Left ventricle myocardium inferior (tissue), 1 donor: ENCODE results near the gene DLG2. TPM values are rescaled to one million over a fixed set of nuclear protein-coding genes. Genes with fewer than 3 reads are reported as not detected.

ENCODE experiments used
- DNase-seq: peaks from one replicate; pipeline ENCODE4 v3.0.0-alpha.2; 2020
- H3K27ac ChIP-seq: fragments of 200-600 bp; replicated peaks from 2 replicates; pipeline ENCODE4 v1.8.0; 2021
- H3K27me3 ChIP-seq: fragments of 200-600 bp; 2 replicates; pipeline ENCODE4 v1.8.0; 2021; ENCODE audit warnings: low read depth
- H3K36me3 ChIP-seq: fragments of 200-600 bp; 2 replicates; pipeline ENCODE4 v1.8.0; 2021
- H3K4me1 ChIP-seq: fragments of 200-600 bp; 2 replicates; pipeline ENCODE4 v1.8.0; 2021
- H3K4me3 ChIP-seq: fragments of 200-600 bp; 2 replicates; pipeline ENCODE4 v1.8.0; 2021; ENCODE audit warnings: mild to moderate bottlenecking, moderate library complexity
- H3K9me3 ChIP-seq: fragments of 200-600 bp; replicated peaks from 2 replicates; pipeline ENCODE4 v1.8.0; 2021
- intact Hi-C: fragments of 100-400 bp; cut with micrococcal nuclease; formaldehyde crosslinking; loops from one replicate; pipeline ENCODE4 v1.11.0; 2022
- total RNA-seq: library from RNA; stranded (reverse); fragmentation: NEBNext Ultra II Directional; extraction: Animal tissue kit (Norgen Biotek cat#: 25700); gene quantifications from one replicate; pipeline ENCODE4 v1.2.1, GENCODE V29; 2021
- TF ChIP-seq, protein P1 (sequence below): fragments of 200-600 bp; IDR thresholded peaks from 2 replicates; pipeline ENCODE4 v1.8.0; 2021; ENCODE audit warnings: antibody characterized with exemption, mild to moderate bottlenecking, borderline replicate concordance
- donor health status: DM: no; HTN: yes; CAD: no; lungs with severe emphysema.

DLG2 gene
- total RNA-seq, 1 donor from 2014 or later: 6.5 TPM

DNA sequence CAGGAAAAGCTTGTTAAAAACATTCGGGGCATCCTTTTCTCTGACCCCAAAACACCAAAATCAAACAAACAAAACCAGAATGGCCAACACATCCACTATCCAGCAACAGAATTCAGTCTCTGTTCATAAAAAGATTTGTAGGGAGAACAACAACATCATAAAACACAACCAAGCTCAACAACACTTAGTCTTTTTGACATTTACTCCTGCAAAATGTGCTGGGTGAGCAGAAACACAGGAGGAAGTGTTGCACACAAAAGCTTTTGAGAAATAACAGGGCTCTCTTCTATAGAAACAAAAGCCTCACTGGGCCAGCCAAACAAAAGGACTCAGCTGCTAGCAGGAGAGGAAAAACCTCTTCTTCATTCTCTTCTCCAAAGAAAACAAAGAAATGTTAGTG lies 1604.9 kb downstream of the DLG2 start:
- no peaks in the 10 kb centered on the region for H3K36me3 ChIP-seq
- DNase-seq: no peak
- H3K27me3 ChIP-seq: no peaks in the 10 kb centered on the region
- intact Hi-C loops: no loop called here
- TF ChIP-seq, protein P1, sequence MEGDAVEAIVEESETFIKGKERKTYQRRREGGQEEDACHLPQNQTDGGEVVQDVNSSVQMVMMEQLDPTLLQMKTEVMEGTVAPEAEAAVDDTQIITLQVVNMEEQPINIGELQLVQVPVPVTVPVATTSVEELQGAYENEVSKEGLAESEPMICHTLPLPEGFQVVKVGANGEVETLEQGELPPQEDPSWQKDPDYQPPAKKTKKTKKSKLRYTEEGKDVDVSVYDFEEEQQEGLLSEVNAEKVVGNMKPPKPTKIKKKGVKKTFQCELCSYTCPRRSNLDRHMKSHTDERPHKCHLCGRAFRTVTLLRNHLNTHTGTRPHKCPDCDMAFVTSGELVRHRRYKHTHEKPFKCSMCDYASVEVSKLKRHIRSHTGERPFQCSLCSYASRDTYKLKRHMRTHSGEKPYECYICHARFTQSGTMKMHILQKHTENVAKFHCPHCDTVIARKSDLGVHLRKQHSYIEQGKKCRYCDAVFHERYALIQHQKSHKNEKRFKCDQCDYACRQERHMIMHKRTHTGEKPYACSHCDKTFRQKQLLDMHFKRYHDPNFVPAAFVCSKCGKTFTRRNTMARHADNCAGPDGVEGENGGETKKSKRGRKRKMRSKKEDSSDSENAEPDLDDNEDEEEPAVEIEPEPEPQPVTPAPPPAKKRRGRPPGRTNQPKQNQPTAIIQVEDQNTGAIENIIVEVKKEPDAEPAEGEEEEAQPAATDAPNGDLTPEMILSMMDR: no peak
- no peaks in the 10 kb centered on the region for H3K9me3 ChIP-seq
- H3K27ac ChIP-seq: no peak overlapping the region
- H3K4me3 ChIP-seq: no peak overlapping the region
- H3K4me1 ChIP-seq: no peaks in the 10 kb centered on the region

DNA sequence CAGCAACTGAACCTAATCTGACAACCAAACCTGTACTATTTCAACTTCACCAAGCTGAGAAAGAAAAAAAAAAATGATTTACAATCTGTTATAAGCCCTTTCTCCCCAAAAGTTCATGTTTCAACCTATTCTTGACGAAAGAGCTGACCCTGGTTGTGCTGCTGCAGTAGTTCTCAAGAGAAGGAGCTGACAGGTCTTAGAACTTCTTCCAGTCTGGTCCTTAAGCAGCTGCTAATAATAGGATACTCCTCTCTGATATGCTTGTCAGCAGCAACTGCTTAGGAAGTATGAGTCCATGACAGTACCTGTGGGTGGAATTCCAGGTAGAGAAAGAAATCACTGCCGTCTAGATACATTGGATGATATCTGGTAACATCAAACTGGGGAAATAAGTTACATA lies 1605.9 kb downstream of the DLG2 start:
- H3K4me3 ChIP-seq: no peak overlapping the region
- no peaks in the 10 kb centered on the region for H3K9me3 ChIP-seq
- TF ChIP-seq, protein P1: no peak
- H3K4me1 ChIP-seq: no peaks in the 10 kb centered on the region
- H3K36me3 ChIP-seq: no peaks in the 10 kb centered on the region
- H3K27ac ChIP-seq: no peak overlapping the region
- H3K27me3 ChIP-seq: no peaks in the 10 kb centered on the region
- intact Hi-C loops: no loop called here
- no peak for DNase-seq

GRCh38 chr11:84019571-84020194 lies 1607.5 kb downstream of the DLG2 start:
- H3K27ac ChIP-seq: no peak overlapping the region
- intact Hi-C loops: no loop called here
- DNase-seq: no peak
- no peak overlapping the region for H3K4me3 ChIP-seq
- no peaks in the 10 kb centered on the region for H3K27me3 ChIP-seq
- H3K36me3 ChIP-seq: no peaks in the 10 kb centered on the region
- no peaks in the 10 kb centered on the region for H3K4me1 ChIP-seq
- H3K9me3 ChIP-seq: no peaks in the 10 kb centered on the region
- TF ChIP-seq, protein P1: no peak

GRCh38 chr11:84014539-84014938 lies 1612.6 kb downstream of the DLG2 start:
- no peak overlapping the region for H3K4me3 ChIP-seq
- H3K9me3 ChIP-seq: no peaks in the 10 kb centered on the region
- H3K27me3 ChIP-seq: no peaks in the 10 kb centered on the region
- H3K27ac ChIP-seq: no peak overlapping the region
- intact Hi-C loops: no loop called here
- no peaks in the 10 kb centered on the region for H3K4me1 ChIP-seq
- TF ChIP-seq, protein P1: no peak
- H3K36me3 ChIP-seq: no peaks in the 10 kb centered on the region
- no peak for DNase-seq

DNA sequence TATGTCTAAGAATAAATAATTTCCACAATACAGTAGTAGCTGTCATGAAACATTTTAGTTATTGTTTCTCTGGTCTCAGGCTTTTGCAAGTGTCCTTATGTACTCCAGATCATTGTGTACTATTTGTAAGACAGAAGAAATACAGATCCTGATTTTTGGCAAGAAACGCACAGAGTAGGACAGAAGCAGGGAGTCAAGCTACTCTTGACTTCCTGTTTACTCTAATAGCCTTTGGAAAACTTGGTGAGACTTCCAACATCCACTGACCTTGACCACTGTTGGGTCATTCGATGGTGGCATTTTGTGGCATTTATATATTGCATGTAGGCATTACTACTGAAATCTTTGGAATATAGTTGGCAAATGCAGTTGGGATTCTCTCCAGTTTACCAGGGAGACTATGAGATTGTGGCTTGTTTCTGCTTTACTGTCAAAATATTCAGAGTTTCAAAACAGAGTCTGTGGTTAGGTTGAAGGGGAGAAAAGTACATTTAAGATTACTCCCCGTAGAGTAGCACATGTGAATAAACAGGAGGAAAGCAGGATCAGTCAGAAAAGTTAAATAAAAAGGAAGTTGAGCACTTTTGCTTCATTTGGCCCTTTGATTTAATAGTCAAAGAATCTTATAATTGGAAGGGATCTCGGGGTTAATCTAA lies 1614.8 kb downstream of the DLG2 start:
- no peaks in the 10 kb centered on the region for H3K27me3 ChIP-seq
- TF ChIP-seq, protein P1: no peak
- H3K36me3 ChIP-seq: no peaks in the 10 kb centered on the region
- no peaks in the 10 kb centered on the region for H3K9me3 ChIP-seq
- H3K4me3 ChIP-seq: no peak overlapping the region
- intact Hi-C loops: no loop called here
- H3K4me1 ChIP-seq: no peaks in the 10 kb centered on the region
- no peak for DNase-seq
- H3K27ac ChIP-seq: peak overlapping the region; percentile 28
